Effector CD8-positive, alpha-beta T cell (primary cell): Measurements from ENCODE around the gene WWOX.

Experiments
- DNase-seq: peaks from one replicate; lab custom pipeline; 2025; lab: John Stamatoyannopoulos, UW

Gene WWOX

DNA sequence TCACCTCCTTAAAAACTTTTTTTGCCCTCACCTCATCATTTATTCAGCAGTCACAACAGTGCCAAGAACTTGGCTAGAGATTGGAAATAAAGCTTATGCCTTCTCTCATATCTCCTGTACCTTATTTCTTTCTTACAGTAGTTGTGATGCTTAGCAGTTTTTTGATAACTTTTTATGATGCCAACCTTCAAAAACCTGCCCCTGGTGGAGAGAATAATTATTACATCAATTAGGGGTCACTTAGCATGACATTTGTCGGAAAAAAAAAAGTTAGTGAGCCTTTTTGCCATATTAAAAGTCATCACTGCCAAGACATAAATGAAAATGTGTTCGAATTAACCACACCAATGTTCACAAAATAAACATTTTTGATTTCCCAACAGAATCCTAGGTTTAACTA, 296.6 kb downstream of the WWOX start:
- DNase-seq: no peak

DNA sequence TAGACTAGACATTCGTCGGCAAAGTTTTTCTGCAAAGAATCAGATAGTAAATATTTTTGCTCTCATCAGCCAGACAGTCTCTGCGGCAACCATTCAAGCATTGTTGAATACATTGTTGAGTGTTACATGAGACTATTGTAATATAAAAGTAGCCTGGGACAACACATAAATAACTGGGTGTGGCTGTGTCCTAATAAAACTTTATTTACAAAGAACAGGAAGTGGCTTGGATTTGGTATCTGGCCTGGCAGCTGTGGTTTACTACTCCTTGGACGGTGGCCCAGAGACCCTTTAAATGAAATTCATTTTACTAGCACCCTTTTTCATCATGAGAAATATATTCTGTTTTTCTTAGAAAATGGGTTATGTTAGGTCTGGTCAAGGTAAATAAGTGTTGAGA, 297.2 kb downstream of the WWOX start:
- no peak for DNase-seq

DNA sequence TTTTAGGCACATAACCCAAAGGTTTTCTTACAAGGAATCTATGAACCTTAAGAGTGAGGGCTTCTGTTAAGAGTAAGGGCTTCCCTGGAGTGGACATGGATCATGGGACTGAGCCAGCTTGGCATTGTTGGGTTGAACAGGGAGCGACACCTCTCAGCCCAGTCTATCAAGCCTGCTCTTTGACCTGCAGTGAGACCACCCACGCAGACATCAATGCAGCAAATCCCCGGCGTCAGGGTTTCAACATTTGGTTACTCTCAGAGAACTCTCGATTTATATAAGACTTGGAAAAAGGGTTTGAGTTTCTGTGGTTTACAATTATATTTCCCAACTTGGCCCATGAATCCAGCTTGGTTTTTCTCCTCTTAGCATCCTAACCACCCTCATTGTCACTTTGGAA, 299.9 kb downstream of the WWOX start:
- no peak for DNase-seq

DNA sequence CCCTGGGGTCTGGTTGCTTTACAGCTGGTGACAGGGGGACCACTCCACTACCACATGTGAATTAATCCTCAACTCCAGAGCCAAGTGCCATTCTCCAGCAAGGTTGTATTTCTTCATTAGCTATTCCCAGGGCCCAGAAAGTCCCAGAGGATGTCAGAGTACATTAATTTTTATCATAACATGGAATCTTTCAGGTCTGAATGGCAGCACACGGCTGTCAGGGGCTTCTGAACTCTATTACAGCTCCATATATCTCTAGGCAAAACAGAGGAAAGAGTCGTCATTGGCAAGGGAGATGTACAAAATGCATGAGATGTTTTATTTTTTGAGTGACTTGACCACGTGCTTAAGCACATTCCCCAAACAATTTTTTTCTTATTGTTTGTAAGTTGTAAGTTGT, 303.4 kb downstream of the WWOX start:
- no peak for DNase-seq

DNA sequence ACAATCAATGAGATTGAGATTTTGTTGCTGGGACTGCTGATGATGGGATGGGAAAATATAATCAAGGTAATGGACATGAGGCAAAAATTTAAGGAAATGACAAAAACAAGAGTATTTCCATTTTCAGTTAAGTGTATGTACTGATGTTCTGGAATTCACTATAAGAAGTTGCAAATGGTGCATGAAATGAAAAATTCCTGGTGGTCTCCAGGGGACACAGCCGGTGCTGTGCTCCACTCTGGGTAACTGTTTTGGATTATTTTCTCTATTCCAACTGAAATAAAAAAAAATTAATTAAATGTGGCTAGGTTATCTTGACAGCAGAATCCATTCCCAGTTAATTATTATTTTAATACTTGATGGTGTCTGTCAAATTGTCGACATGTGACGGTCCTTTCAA, 305.6 kb downstream of the WWOX start:
- no peak for DNase-seq

DNA sequence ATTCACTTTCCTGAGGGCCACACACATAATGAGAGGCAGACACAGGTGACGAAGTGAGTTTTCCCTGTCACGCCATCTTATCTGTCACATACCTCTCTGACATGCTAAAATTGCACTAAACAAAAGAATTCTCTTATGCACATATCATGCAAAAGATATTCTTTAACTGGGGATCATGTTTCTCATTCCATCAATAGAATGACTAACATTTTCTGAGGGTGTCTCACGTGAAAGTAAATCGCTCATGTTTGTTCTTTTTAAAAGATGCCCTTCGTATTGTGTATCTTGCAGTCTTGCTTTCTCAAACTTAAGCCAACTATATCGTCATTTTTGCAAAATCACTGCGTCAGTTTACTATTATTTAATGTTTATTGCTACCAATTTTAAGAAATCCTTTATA, 306.4 kb downstream of the WWOX start:
- DNase-seq: no peak

DNA sequence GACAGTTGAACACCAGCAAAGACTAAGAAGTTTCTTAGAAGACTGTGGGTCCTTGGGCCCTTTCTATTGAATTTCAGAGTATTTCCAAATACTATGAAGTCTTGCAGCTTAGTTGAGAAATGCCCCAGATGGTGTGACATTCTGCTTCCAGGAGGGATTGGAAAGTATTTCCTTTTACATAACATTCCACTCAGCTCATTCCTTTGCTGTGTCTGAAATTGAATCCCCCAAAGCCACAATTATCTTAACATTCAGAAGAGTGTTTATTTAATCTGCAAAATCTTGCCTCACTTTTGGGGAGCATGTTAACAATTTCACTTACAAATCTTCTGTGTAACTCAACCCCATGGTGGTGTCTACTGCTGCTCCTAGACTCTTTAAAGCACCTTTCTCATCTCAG, 307.7 kb downstream of the WWOX start:
- DNase-seq: no peak

DNA sequence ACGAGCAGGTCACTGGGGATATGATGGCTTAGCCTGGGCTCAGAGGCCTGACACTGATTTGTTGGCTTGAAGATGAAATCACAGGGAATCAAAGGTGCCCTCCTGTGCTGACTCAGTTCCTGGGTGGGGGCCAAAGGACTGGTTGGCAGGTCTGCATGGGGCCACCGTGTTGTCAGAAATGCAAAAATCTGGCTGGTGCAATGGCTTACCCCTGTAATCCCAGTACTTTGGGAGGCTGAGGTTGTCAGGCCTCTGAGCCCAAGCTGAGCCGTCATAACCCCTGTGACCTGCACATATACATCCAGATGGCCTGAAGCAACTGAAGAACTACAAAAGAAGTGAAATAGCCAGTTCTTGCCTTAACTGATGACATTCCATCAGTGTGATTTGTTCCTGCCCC, 314.2 kb downstream of the WWOX start:
- no peak for DNase-seq

DNA sequence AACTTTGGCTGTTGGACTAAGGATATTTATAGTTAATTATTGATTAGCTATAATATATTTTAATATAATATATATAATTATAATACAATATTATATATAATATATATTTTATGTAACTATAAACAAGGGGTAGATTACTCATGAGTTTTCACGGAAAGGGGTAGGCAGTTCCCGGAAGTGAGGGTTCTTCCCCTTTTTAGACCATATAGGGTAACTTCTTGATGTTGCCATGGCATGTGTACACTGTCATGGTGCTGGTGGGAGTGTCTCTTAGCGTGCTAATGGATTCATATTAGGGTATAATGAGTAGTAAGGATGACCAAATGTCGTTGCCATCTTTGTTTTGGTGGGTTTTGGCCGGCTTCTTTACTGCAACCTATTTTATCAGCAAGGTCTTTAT, 315.6 kb downstream of the WWOX start:
- no peak for DNase-seq

DNA sequence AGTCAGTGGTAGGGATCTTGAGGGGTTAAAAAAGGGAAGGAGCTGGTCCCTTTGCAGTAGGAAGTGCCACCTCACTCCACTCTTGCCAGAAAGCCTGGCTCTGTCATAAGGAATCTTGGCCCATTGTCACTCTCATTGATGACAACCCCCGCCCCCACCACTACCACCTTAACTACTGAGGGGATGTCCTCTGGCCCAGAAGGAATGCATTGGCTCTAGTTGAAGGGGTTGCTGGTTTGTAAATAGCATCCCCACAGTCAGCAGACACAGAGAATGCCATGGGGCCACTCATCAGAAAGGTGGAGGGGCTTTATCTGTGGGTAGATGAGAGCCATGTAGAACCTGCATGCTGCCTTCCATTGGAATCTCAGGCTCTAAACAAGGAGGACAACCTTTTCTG, 316.2 kb downstream of the WWOX start:
- DNase-seq: no peak

DNA sequence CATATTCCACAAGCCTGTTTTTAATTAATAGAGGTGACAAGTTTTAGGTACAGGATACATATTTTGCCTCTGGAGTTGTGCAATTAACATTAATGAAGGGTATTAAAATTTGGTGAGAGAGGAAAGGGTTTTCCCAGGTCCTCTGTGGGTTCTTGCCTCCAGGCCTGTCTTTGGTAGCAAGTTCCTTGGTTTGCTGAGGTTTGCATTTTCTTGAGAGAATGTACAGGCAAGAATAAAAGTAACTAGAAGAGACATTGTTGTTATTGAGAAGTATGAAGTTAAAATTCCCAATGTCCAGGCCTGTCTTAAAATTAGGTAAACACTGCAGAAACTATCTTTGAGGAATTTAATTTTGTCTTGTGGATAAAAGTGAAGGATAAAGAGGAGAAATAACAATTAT, 316.9 kb downstream of the WWOX start:
- DNase-seq: no peak

DNA sequence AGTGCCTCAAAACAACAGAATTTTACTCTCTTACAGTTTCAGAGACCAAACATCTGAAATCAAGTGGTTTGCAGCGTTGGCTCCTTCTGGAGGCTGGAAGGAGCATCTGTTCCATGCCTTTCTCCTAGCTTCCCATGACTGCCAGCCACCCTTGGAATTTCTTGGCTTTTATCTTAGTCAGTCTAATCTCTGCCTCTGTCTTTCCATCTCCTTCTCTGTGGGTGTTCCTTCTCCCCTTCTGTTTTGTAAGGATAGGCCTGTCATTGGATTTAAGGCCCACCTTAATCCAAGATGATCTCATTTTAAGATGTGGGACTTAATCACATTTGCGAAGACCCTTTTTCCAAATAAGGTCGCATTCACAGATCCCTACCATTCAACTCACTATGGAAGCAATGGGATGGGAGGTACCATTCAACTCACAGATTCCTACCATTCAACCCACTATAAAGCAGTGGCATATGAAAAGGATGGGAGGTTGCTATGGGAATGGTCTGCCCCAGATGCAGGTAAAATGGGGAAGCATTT, 321.8 kb downstream of the WWOX start:
- DNase-seq: no peak

DNA sequence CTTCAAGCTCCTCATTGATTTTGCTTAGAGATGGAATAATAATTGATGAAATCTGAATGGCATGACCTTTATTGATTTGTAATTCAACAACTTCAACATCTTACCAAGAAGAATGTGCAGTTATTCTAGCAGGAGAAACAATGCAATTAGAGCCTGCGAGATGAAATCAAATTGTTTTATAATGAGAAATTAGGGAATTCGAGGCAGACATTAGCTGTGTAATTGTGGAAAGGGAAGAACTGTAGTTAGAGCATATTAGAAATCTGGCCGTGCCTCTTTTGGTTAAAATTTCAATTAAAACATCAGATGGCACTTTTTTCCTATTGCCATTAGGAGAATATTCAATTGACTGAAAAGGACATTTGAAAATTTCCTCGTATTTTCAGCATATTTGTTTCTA, 325.8 kb downstream of the WWOX start:
- DNase-seq: no peak

DNA sequence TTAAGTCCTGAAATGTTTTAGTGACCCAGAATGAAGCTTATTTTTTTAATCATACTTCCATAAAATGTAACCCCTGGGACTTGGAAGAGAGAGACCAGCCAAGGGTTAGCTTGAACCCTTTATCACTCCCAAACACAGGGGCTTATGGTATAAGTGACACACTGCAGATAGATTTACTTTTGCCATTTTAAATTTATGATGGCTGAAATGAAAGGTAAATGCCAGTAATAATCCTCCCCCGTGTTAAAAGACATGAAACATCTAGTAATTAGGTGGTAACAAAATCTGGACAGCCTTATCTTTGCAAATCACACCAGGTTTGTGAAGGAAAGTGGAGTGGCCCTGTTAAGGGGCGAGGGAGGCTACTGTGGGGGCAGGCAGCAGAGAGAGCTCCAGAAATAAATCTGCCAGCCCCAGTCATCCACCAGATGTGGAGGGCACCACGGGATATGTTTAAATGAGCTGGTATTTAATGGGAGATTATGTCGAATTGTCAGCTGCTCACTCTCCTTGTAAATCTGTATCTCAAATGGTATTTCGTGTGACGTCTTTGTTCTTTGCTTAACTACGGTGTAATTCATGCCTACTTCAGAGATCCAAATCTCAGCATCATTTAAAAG, 326.5 kb downstream of the WWOX start:
- DNase-seq: no peak

DNA sequence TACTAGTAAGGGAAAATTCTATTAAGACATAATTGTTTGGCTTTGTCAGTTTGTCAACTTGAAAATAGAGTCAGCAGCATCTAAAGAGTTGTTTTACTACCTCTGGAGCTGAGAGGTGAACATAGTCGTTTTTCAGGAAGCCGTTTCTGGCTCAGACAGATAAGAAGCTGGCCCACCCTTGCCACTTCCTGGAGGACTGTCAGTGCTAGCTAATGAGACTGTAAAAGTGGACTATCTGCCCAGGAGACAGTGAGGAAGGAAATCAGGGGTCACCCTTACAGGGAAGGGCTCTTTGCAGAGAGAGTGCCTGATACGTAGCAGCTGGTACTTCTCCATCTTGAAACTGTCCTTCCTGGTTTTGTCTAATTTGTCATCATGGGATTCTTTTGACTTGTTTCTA, 328.7 kb downstream of the WWOX start:
- DNase-seq: no peak

DNA sequence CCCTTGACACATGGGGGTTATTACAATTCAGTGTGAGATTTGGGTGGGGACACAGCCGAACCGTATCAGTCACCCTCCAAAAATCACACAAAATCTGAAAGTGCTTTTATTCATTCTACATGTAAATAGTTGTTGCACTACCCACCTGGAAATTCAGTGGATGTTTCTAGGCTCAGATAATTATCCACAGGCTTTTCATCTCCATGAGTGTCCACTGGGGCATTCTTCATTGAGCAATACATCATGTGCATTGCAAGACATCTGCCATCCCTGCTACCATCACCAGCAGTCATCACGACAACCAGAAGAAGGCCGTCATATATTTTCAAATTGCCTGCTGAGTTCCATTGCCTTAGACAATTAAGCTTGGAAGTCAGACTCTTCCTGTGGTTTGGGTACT, 330.8 kb downstream of the WWOX start:
- no peak for DNase-seq

DNA sequence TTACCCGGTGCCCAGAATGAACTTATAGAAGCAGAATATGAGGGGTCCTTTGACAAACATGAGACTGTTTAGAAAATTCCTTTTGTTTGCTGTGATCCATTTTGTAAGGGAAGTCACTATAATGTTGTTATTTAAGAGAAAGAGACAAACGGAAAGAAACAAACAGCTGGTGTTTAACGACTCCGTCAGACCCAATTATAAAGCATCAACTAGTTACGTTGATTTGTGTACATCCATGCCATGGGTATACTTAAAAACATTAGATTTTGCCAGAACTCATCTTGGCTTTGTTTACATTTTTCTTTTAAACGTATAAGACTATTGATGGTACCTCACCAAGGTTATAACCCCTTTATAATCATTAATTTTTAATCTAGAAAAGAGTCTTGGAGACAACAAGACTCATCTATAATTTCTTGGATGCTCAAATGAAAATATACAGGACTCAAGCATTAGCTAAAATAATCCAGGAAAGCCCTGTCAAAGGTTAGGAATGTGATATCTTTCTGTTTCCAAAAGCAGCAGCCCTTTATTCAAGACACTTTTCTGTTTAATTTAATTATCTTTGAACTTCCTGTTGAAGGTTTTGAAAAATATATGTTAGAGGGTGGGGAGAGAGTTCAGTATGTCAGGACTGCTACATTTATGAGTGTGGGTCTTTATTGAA, 331.7 kb downstream of the WWOX start:
- no peak for DNase-seq

DNA sequence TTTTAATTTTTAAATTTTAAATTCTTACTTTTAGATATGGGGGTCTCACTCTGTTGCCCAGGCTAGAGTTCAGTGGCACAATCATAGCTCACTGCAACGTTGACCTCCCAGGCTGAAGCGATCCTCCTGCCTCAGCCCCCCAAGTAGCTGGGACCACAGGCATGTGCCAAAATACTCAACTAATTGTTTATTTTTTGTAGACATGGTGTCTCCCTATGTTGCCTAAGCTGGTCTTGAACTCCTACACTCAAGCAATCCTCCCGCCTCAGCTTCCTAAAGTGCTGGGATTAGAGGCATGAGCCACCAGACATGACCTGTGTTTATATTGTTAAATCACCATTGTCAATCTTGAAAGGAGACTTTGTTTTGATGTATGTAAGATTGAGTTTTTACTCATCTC, 332.2 kb downstream of the WWOX start:
- DNase-seq: no peak

DNA sequence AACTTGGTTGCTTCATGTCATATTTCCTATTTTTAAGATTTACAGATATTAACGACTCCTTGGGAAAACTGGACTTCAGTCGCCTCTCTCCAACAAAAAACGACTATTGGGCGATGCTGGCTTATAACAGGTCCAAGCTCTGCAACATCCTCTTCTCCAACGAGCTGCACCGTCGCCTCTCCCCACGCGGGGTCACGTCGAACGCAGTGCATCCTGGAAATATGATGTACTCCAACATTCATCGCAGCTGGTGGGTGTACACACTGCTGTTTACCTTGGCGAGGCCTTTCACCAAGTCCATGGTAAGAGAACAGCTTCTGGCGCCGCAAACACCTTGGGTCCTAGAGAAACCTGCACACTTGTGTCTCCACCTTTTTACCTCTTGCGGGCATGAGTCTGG, 333.0 kb downstream of the WWOX start:
- DNase-seq: no peak

DNA sequence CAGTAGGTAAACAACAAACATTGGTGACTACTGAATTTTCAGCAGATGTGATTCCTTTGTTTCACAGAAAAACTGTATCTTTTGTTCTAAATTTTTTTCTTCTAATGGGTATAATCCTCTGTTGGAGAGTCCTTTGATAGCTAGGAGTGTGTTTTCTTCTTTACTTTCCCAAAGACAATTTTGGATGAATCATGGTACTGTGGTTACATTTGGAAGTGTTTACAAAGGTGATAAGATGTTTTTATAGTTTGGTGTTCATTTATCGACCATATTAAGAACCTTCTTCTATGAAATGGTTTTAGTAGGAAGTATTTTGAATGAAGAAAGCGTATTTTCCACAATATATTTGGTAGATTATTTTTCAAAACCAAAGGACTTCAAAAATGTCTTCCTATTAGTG, 333.7 kb downstream of the WWOX start:
- no peak for DNase-seq

DNA sequence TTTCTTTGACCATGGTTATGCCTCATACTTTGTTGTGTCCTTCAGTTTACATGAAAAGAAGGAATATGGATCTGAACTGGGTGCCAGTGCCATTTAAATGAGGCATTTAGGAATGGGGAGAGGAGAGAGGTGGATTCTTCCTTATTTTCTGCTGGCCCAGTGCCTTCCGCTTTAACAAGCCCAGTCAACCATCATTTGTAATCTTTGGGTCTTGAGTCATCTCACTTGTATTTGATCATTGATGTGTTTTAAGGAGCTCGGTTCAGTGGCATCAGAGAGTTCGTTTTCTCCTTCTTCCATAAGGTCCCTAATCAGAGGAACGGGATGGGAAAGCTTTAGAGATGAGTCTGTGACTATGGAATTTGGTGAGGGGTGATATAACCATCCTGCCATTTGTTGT, 334.9 kb downstream of the WWOX start:
- no peak for DNase-seq

DNA sequence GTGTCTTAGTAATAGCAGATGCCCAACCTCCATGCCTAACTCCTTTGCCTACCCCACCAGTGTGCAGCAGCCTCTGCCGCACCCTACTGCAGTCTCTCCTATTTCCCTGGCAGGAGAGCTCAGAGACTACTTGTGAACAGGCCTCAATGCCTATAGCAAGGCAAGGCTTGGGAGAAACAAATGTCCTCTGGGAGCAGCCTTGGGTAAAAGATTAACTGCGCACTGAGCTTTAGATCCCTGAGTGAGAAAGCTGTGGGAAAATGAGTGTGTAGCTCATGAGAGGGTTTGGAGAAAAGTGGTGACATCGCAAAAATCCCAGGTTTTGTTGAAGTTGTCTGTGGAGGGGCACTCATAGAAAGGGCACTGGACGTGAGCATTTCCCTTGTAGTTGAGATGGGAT, 335.8 kb downstream of the WWOX start:
- DNase-seq: no peak

DNA sequence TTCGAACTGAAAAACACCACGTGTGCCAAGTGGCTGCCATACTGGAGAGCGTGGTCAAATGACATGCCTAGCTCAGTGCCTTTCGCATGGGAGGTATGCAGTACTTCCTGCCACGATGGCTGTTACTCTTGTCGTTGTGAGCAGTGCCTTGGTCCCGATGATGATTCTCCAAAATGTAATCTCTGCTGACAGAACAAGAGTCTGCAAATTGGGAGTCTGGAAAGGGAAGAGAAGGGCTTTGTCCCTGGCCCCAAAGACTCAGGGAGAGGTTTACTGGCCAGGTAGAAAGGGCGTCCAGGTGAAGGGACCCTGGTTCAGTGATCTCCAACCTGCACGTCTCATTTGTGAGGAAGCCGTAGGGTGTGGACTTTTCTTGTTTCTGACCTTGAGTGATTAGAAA, 336.6 kb downstream of the WWOX start:
- DNase-seq: no peak

DNA sequence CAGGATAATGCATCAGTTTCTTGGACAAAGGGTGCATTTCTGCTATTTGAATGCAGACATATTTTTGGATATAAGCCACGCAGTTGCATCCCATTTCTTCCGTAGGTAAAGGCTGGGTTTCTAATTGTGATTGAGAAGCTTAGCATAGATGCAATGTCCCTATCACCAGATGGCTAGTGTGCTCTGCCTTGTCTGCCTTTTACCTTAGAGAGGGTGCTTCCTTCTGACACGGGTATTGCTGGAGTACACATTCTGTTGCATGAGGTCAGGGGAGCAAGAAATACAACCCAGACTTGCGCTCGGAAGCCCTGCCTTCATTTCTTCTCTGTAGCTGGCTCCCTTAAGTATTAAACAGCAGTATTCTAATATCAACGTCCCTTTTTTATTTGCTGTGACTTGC, 337.4 kb downstream of the WWOX start:
- no peak for DNase-seq
